ENCODE results near the gene MYOZ2. TPM values are rescaled to one million over a fixed set of nuclear protein-coding genes. Genes with fewer than 3 reads are reported as not detected.

MYOZ2 gene
- total RNA-seq (2022) (not detected in 2 replicates), Bru-seq, nascent RNA (percentile 2 among the genes with signal in this experiment), BruChase-seq, experiment 1, labeled RNA remaining after a 6-hour chase (not detected), BruChase-seq, experiment 2, labeled RNA remaining after a 2-hour chase (not detected)
- long read RNA-seq: 0 reads

- TF ChIP-seq, protein P1, sequence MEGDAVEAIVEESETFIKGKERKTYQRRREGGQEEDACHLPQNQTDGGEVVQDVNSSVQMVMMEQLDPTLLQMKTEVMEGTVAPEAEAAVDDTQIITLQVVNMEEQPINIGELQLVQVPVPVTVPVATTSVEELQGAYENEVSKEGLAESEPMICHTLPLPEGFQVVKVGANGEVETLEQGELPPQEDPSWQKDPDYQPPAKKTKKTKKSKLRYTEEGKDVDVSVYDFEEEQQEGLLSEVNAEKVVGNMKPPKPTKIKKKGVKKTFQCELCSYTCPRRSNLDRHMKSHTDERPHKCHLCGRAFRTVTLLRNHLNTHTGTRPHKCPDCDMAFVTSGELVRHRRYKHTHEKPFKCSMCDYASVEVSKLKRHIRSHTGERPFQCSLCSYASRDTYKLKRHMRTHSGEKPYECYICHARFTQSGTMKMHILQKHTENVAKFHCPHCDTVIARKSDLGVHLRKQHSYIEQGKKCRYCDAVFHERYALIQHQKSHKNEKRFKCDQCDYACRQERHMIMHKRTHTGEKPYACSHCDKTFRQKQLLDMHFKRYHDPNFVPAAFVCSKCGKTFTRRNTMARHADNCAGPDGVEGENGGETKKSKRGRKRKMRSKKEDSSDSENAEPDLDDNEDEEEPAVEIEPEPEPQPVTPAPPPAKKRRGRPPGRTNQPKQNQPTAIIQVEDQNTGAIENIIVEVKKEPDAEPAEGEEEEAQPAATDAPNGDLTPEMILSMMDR (IDR thresholded peaks at IDR 0.05; ENCODE audit: unreplicated experiment): no peak
- ChIA-PET POLR2A (interaction anchor here (0.7 to 1.2 kb wide), 2 partner anchors 55 to 98 kb away, joined by 3 to 4 read pairs; no protein-coding TSS in a partner anchor), CTCF (interaction anchor here (1.0 to 2.3 kb wide), 3 partner anchors 12 to 72 kb away, joined by 4 to 7 read pairs (median 4); no protein-coding TSS in a partner anchor)
- H3K9me3 Mint-ChIP-seq (ENCODE audit: unreplicated experiment): no peaks in the 10 kb centered on the region
- no peak within 1 kb of the TSS for H3K4me3 Mint-ChIP-seq (ENCODE audit: unreplicated experiment)
- BruUV-seq (replicated peaks): no TSS peak
- peak; percentile 24 for DNase-seq (ENCODE audit: unreplicated experiment)
- no peaks in the 10 kb centered on the region for H3K36me3 Mint-ChIP-seq (ENCODE audit: insufficient read depth, unreplicated experiment)
- H3K27ac Mint-ChIP-seq (ENCODE audit: low read depth, unreplicated experiment): peak within 1 kb of the TSS; percentile 5
- intact Hi-C loops (cut with micrococcal nuclease): no loop called here
- H3K27me3 Mint-ChIP-seq (ENCODE audit: insufficient read depth, unreplicated experiment): no peaks in the 10 kb centered on the region
- peaks cover 25% of the 10 kb centered on the region for H3K4me1 Mint-ChIP-seq (ENCODE audit: insufficient read depth, unreplicated experiment)
Observed at GRCh38 chr4:119135721-119136121, at the start of gene MYOZ2. TSS of gene MYOZ2 (plus strand) at chr4:119135832. CDS start at chr4:119136526, 694 bp downstream.

DNA sequence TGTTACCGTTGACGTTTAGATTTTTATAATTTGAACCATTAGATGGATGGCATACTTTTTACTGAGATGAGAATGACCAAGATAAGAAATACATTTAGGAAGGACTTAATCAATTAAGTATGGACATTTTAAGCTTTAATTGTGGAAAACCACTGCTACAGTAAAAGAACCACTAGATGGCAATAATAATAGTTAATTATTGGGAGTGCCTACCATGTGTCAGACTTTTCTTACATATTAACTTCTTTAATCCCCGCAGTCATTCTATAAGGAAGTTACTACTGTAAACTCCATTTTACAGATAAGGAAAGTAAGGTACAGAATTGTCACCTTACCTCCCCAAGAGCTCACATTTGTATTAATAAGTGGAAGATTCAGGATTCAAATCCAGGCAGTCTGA lies 48.5 kb upstream of the MYOZ2 start:
- peaks cover 15% of the 10 kb centered on the region for H3K9me3 Mint-ChIP-seq (ENCODE audit: unreplicated experiment)
- DNase-seq (ENCODE audit: unreplicated experiment): no peak
- no peaks in the 10 kb centered on the region for H3K27me3 Mint-ChIP-seq (ENCODE audit: insufficient read depth, unreplicated experiment)
- no peak overlapping the region for H3K4me3 Mint-ChIP-seq (ENCODE audit: unreplicated experiment)
- BruUV-seq (replicated peaks): no TSS peak
- ChIA-PET CTCF (interaction anchor here (0.7 to 3.4 kb wide), 21 partner anchors 11 to 213 kb away, joined by 3 to 27 read pairs (median 4); partner anchors contain the start of gene USP53), POLR2A (interaction anchor here (0.7 to 1.7 kb wide), 6 partner anchors 16 to 125 kb away, joined by 3 to 17 read pairs (median 4); partner anchors contain the start of gene USP53)
- TF ChIP-seq, protein P1 (IDR thresholded peaks at IDR 0.05; ENCODE audit: unreplicated experiment): no peak
- intact Hi-C loops (cut with micrococcal nuclease): loop anchor here (1.0 to 2.0 kb wide), 2 partner anchors 126 to 199 kb away; partner anchors contain the start of gene USP53
- no peak overlapping the region for H3K27ac Mint-ChIP-seq (ENCODE audit: low read depth, unreplicated experiment)
- H3K4me1 Mint-ChIP-seq (ENCODE audit: insufficient read depth, unreplicated experiment): no peaks in the 10 kb centered on the region
- H3K36me3 Mint-ChIP-seq (ENCODE audit: insufficient read depth, unreplicated experiment): no peaks in the 10 kb centered on the region

- intact Hi-C loops (cut with micrococcal nuclease): loop anchor here (1.0 to 2.0 kb wide), 2 partner anchors 125 to 199 kb away; partner anchors contain the start of gene USP53
- BruUV-seq (replicated peaks): no TSS peak
Observed at GRCh38 chr4:119087656-119088055, 48.0 kb upstream of the MYOZ2 start.

More at GRCh38 chr4:119087656-119088055, 48.0 kb upstream of the MYOZ2 start:
- ChIA-PET POLR2A (interaction anchor here (1.1 to 1.7 kb wide), 5 partner anchors 16 to 125 kb away, joined by 3 to 17 read pairs (median 4); partner anchors contain the start of gene USP53), CTCF (interaction anchor here (0.6 to 3.4 kb wide), 19 partner anchors 11 to 264 kb away, joined by 3 to 27 read pairs (median 4); partner anchors contain the start of gene USP53)
- no peak for DNase-seq (ENCODE audit: unreplicated experiment)
- Mint-ChIP-seq H3K27me3 (ENCODE audit: insufficient read depth, unreplicated experiment) (no peaks in the 10 kb centered on the region), H3K4me1 (ENCODE audit: insufficient read depth, unreplicated experiment) (no peaks in the 10 kb centered on the region), H3K27ac (ENCODE audit: low read depth, unreplicated experiment) (no peak overlapping the region), H3K9me3 (ENCODE audit: unreplicated experiment) (peaks cover 18% of the 10 kb centered on the region), H3K36me3 (ENCODE audit: insufficient read depth, unreplicated experiment) (no peaks in the 10 kb centered on the region), H3K4me3 (ENCODE audit: unreplicated experiment) (no peak overlapping the region)
- TF ChIP-seq, protein P1 (IDR thresholded peaks at IDR 0.05; ENCODE audit: unreplicated experiment): no peak

Data from MCF 10A (cell line).